Esophagus squamous epithelium (tissue), 5 donors: ENCODE data around the gene SPEN. TPM values are rescaled to one million over a fixed set of nuclear protein-coding genes. Genes with fewer than 3 reads are reported as not detected.

Source experiments
- DNase-seq: peaks from one replicate; lab custom pipeline; 2025; lab: John Stamatoyannopoulos, UW
- H3K27ac ChIP-seq, 4 donors: fragments of 200-600 bp; sonication (generic); one replicate each; pipeline ENCODE4 v1.5.1; 2016 to 2019; ENCODE audit warnings: mild to moderate bottlenecking in 1 of 4
- H3K27me3 ChIP-seq, 4 donors: fragments of 200-600 bp; sonication (generic); 1 replicate in 3 of 4; 2 replicates in 1 of 4; pipeline versions ENCODE4 v1.5.1 to v1.6.0; 2017 to 2021; ENCODE audit warnings: antibody characterized with exemption in 1 of 4
- H3K36me3 ChIP-seq, 3 donors: fragments of 200-600 bp; sonication (generic); one replicate each; pipeline ENCODE4 v1.5.1; 2016 to 2019
- H3K4me1 ChIP-seq, 3 donors: fragments of 200-600 bp; sonication (generic); one replicate each; pipeline ENCODE4 v1.5.1; 2017 to 2019
- H3K4me3 ChIP-seq, 4 donors: fragments of 200-600 bp; sonication (generic); 1 replicate in 3 of 4; 2 replicates in 1 of 4; pipeline ENCODE4 v1.5.1; 2016 to 2019; ENCODE audit warnings: mild to moderate bottlenecking in 2 of 4, moderate library complexity in 1 of 4
- H3K9me3 ChIP-seq, 3 donors: fragments of 200-600 bp; sonication (generic); one replicate each; pipeline ENCODE4 v1.5.1; 2016 to 2019
- POLR2A ChIP-seq, 4 donors: fragments of 450-650 bp; IDR thresholded peaks; one replicate each; pipeline ENCODE4 v1.6.1; 2017; ENCODE audit warnings: antibody characterized with exemption in 4 of 4, mild to moderate bottlenecking in 4 of 4, moderate library complexity in 3 of 4
- WGBS, 2 donors: methylation state at CpG; one replicate each; pipeline ENCODE4 v1.1.5; 2018; 5-methylcytosine and 5-hydroxymethylcytosine counted together
- intact Hi-C: fragments of 100-400 bp; cut with DNase I; formaldehyde crosslinking; loops from one replicate; pipeline ENCODE4 v1.15.0; 2022
- total RNA-seq, 4 donors: library from RNA; depleted of rRNA; stranded (reverse); fragments of >200 nt; gene quantifications; one replicate each; pipeline ENCODE4 v1.1.0, GENCODE V29; 2016
- TF ChIP-seq, protein P1 (sequence below), 6 experiments: fragments of 450-650 bp in 4 of 6; fragments of 200-600 bp in 2 of 6; sonication (generic) in 2 of 6; IDR thresholded peaks; one replicate each; pipeline ENCODE4 v1.5.1; 2016 to 2019; ENCODE audit warnings: antibody characterized with exemption in 6 of 6, mild to moderate bottlenecking in 4 of 6, moderate library complexity in 4 of 6
- donor health status: DM: yes; HTN: yes; CAD: no.

The SPEN gene
- total RNA-seq, 4 donors from 2014 or later: 22.4 to 36.0 (median 30.5) TPM

DNA sequence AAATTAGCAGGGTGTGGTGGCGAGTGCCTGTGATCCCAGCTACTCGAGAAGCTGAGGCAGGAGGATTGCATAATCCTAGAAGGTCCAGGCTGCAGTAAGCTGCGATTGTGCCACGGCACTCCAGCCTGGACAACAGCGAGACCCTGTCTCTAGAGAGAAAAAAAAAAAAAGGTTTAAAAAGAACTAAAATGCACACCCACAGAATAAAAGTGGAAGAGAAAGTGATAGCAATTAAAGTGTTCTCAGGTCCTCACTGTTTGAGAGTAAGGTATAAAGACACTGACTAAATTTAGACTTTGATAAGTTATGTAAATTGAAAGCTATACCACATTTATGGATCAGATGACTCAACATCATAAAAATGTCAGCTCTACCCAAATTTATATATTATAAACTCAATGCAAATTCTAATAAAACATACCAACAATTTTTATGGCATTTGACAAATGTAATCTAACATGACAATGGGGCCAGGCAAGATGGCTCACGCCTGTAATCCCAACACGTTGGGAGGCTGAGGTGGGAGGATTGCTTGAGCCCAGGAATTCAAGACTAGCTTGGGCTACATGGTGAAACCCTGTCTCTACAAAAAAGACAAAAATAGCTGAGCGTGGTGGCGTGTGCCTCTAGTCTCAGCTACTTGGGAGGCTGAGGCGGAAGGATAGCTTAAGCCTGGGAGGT, 116.6 kb downstream of the SPEN start:
- intact Hi-C loops: no loop called here
- H3K4me3 ChIP-seq: no peak overlapping the region
- H3K4me1 ChIP-seq: peaks cover 8 to 61% (median 22%) of the 10 kb centered on the region in 3 donors
- WGBS, 2 donors: 60 to 68% methylated on average over 10 of the region's 10 CpGs
- peaks cover 0 to 27% (median 0%) of the 10 kb centered on the region in 3 donors for H3K36me3 ChIP-seq
- no peaks in the 10 kb centered on the region for H3K27me3 ChIP-seq
- TF ChIP-seq, protein P1, sequence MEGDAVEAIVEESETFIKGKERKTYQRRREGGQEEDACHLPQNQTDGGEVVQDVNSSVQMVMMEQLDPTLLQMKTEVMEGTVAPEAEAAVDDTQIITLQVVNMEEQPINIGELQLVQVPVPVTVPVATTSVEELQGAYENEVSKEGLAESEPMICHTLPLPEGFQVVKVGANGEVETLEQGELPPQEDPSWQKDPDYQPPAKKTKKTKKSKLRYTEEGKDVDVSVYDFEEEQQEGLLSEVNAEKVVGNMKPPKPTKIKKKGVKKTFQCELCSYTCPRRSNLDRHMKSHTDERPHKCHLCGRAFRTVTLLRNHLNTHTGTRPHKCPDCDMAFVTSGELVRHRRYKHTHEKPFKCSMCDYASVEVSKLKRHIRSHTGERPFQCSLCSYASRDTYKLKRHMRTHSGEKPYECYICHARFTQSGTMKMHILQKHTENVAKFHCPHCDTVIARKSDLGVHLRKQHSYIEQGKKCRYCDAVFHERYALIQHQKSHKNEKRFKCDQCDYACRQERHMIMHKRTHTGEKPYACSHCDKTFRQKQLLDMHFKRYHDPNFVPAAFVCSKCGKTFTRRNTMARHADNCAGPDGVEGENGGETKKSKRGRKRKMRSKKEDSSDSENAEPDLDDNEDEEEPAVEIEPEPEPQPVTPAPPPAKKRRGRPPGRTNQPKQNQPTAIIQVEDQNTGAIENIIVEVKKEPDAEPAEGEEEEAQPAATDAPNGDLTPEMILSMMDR (IDR thresholded peaks at IDR 0.05): no peak
- TF ChIP-seq POLR2A (IDR thresholded peaks at IDR 0.05): no peak
- H3K9me3 ChIP-seq: no peaks in the 10 kb centered on the region
- no peak for DNase-seq
- H3K27ac ChIP-seq: peak overlapping the region in 2 of 4 donors; percentile 52 to 74

DNA sequence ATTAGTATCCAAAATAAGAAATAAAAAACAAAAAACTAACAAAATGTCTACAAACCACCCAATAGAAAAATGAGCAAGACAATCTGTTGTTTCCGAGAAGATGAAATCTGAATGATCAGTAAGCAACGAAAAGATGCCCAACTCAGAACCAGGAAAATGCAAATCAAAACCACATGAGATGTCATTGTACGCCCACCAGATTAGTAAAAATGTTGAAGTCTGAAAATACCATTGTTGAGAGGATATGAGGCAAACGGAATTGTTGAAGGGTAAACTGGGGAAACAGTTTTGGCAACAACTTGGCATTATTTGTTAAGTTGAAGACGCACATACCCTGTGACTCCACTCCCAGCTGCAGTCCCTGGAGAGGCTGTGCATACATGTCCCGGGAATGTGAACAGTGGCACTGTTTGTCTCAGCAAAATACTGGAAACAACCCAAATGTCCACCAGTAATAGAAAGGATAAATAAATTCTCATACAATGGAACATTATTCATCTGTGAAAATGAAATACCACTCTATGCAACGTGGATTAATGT, 117.8 kb downstream of the SPEN start:
- no peak for DNase-seq
- no peaks in the 10 kb centered on the region for H3K27me3 ChIP-seq
- peaks cover 8 to 57% (median 21%) of the 10 kb centered on the region in 3 donors for H3K4me1 ChIP-seq
- no peaks in the 10 kb centered on the region for H3K9me3 ChIP-seq
- H3K36me3 ChIP-seq: peaks cover 5 to 38% (median 10%) of the 10 kb centered on the region in 3 donors
- intact Hi-C loops: no loop called here
- WGBS, 2 donors: 26 to 48% methylated on average over 7 of the region's 7 CpGs
- peak overlapping the region in 3 of 4 donors; percentile 18 to 74 (median 52) for H3K27ac ChIP-seq
- TF ChIP-seq, protein P1 (IDR thresholded peaks at IDR 0.05): no peak
- no peak for TF ChIP-seq POLR2A (IDR thresholded peaks at IDR 0.05)
- H3K4me3 ChIP-seq: no peak overlapping the region

DNA sequence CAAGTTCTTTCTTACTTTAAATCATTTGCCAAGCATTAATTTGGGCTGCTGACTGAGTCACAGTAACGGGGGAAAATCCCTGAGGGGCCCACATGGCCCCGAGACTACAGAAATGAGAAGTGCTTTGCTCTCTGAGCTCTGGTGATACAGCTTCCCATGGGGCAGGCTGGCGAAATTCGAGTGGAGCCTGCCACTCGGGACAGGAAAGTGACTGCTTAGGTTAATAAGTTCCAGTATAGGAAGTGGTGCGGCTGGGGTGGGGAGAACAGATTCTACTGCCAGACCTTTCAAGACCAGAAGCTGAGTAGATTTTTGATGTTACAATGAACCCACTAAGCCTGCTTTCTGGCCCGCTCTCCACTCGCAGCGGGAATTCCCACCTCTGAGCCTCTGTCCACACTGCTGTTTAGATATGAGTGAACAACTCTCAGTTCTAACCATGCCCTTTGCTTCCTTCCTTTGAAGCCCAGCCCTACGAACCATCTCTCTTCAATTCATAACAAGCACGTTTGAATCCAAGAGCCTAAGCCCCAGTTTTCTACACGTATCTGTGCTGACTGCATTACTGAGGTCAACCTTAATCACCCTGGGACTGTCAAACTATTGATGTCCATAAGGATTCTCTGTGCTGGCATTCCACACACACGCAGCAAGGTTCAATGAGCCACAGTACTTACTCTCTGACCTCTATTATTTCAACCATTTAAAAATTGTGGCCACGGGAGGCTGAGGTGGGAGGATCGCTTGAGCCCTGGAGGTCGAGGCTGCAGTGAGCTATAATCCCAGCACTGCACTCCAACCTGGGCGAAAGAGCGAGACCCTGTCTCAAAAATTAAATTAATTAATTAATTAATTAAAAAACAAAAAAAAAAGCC, 118.8 kb downstream of the SPEN start:
- Histone ChIP-seq H3K4me3 (peak overlapping the region in 1 of 4 donors; percentile 3), H3K27me3 (no peaks in the 10 kb centered on the region), H3K27ac (peak overlapping the region; percentile 24 to 76 (median 63)), H3K36me3 (peaks cover 5 to 45% (median 10%) of the 10 kb centered on the region in 3 donors), H3K4me1 (peaks cover 8 to 57% (median 21%) of the 10 kb centered on the region in 3 donors), H3K9me3 (no peaks in the 10 kb centered on the region)
- 36% methylated on average over 18 of the region's 18 CpGs for WGBS, 2 donors
- intact Hi-C loops: no loop called here
- TF ChIP-seq, protein P1 (IDR thresholded peaks at IDR 0.05): no peak
- TF ChIP-seq POLR2A (IDR thresholded peaks at IDR 0.05): no peak
- no peak for DNase-seq

DNA sequence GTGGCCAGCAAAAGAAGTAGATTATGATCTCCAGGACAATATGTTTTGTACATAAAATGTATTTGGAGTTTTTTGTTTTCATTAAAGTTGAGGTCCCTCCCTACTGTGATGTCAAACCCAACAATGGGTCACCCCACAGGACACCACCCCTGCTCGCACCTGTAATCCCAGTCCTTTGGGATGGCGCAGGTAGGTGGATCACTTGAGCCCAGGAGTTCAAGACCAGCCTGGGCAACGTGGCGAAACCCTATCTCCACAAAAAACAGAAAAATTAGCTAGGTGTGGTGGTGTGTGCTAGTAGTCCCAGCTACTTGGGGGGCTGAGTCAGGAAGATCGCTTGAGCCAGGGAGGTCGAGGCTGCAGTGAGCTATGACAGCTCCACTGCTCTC, 119.4 kb downstream of the SPEN start:
- peak overlapping the region in 1 of 4 donors; percentile 74 for H3K27ac ChIP-seq
- no peak for DNase-seq
- no peak overlapping the region for H3K4me3 ChIP-seq
- 94 to 96% methylated on average over 6 of the region's 6 CpGs for WGBS, 2 donors
- H3K9me3 ChIP-seq: no peaks in the 10 kb centered on the region
- intact Hi-C loops: no loop called here
- H3K36me3 ChIP-seq: peaks cover 7 to 51% (median 10%) of the 10 kb centered on the region in 3 donors
- H3K4me1 ChIP-seq: peaks cover 8 to 62% (median 21%) of the 10 kb centered on the region in 3 donors
- TF ChIP-seq POLR2A (IDR thresholded peaks at IDR 0.05): no peak
- TF ChIP-seq, protein P1 (IDR thresholded peaks at IDR 0.05): no peak
- H3K27me3 ChIP-seq: no peaks in the 10 kb centered on the region
